ENCODE data around the gene SYCP2L. TPM values are rescaled to one million over a fixed set of nuclear protein-coding genes. Genes with fewer than 3 reads are reported as not detected.
"Not testable (repeated sequence)": the region's sequence is repeated elsewhere in the genome, so short reads cannot be mapped to it uniquely, and the experiment has no call there.

The SYCP2L gene
- polyA plus RNA-seq, 1 donor from 2014 or later: 9.4 TPM

- Histone ChIP-seq H3K27ac (ENCODE audit: low read length) (no peak overlapping the region), H3K9me3 (ENCODE audit: low read length) (no peaks in the 10 kb centered on the region), H3K4me2 (ENCODE audit: low read length) (no peak overlapping the region), H3K79me2 (replicated peaks; ENCODE audit: insufficient read depth, low read length) (no peaks in the 10 kb centered on the region), H3F3A (ENCODE audit: insufficient read depth, low read length, poor library complexity, severe bottlenecking) (no peaks in the 10 kb centered on the region), H3K36me3 (ENCODE audit: insufficient read depth, low read length) (no peaks in the 10 kb centered on the region), H3K4me3 (ENCODE audit: low read length) (no peak overlapping the region), H2AFZ (ENCODE audit: low read depth, low read length) (no peak overlapping the region), H4K20me1 (ENCODE audit: insufficient read depth) (no peaks in the 10 kb centered on the region), H3K9ac (ENCODE audit: low read length) (no peak overlapping the region), H3K9me2 (ENCODE audit: insufficient read depth, low read length) (no peaks in the 10 kb centered on the region), H3K27me3 (ENCODE audit: insufficient read depth, low read depth, low read length) (peaks cover 60% of the 10 kb centered on the region)
- TF ChIP-seq MXI1 (conservative IDR thresholded peaks at IDR 0.05; ENCODE audit: poor library complexity, severe bottlenecking) (no peak), TAF1 (IDR thresholded peaks at IDR 0.05; ENCODE audit: low read depth) (no peak), SMC3 (conservative IDR thresholded peaks at IDR 0.05; ENCODE audit: poor library complexity) (no peak), REST (IDR thresholded peaks at IDR 0.05; ENCODE audit: borderline replicate concordance) (no peak), RAD21 (conservative IDR thresholded peaks at IDR 0.05) (no peak), EP300 (conservative IDR thresholded peaks at IDR 0.05; ENCODE audit: poor library complexity, severe bottlenecking) (no peak), POLR2AphosphoS5 (IDR thresholded peaks at IDR 0.05) (no peak), EZH2 (IDR thresholded peaks at IDR 0.05; ENCODE audit: borderline replicate concordance, insufficient read depth, low read length, poor library complexity, severe bottlenecking) (no peak)
- TF ChIP-seq, protein P1, sequence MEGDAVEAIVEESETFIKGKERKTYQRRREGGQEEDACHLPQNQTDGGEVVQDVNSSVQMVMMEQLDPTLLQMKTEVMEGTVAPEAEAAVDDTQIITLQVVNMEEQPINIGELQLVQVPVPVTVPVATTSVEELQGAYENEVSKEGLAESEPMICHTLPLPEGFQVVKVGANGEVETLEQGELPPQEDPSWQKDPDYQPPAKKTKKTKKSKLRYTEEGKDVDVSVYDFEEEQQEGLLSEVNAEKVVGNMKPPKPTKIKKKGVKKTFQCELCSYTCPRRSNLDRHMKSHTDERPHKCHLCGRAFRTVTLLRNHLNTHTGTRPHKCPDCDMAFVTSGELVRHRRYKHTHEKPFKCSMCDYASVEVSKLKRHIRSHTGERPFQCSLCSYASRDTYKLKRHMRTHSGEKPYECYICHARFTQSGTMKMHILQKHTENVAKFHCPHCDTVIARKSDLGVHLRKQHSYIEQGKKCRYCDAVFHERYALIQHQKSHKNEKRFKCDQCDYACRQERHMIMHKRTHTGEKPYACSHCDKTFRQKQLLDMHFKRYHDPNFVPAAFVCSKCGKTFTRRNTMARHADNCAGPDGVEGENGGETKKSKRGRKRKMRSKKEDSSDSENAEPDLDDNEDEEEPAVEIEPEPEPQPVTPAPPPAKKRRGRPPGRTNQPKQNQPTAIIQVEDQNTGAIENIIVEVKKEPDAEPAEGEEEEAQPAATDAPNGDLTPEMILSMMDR (IDR thresholded peaks at IDR 0.05; ENCODE audit: poor library complexity, severe bottlenecking): no peak
Measured at GRCh38 chr6:10880366-10880765, 6.5 kb upstream of the SYCP2L start.

DNA sequence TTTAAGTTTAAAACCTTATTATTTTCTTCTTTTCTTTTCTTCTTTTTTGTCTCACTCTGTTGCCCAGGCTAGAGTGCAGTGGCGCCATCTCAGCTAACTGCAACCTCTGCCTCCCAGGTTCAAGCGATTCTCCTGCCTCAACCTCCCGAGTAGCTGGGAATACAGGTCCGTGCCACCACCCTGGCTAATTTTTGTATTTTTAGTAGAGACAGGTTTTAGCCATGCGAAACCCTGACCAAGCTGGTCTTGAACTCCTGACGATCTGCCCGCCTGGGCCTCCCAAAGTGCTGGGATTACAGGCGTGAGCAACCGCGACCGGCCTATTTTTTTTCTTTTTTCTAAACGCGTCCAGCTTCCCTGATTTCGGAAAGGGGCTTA is 4.6 kb upstream of the SYCP2L start:
- not testable (repeated sequence) for H3K9me2 ChIP-seq (ENCODE audit: insufficient read depth, low read length); H3K79me2 ChIP-seq (replicated peaks; ENCODE audit: insufficient read depth, low read length); H3K36me3 ChIP-seq (ENCODE audit: insufficient read depth, low read length); H3K9me3 ChIP-seq (ENCODE audit: low read length); H3K4me3 ChIP-seq (ENCODE audit: low read length); H3K4me2 ChIP-seq (ENCODE audit: low read length); H3K27ac ChIP-seq (ENCODE audit: low read length); H3F3A ChIP-seq (ENCODE audit: insufficient read depth, low read length, poor library complexity, severe bottlenecking); H2AFZ ChIP-seq (ENCODE audit: low read depth, low read length); H3K9ac ChIP-seq (ENCODE audit: low read length); H4K20me1 ChIP-seq (ENCODE audit: insufficient read depth)
- peaks cover 78% of the 10 kb centered on the region for H3K27me3 ChIP-seq (ENCODE audit: insufficient read depth, low read depth, low read length)

- Histone ChIP-seq H3K9ac (ENCODE audit: low read length) (no peak overlapping the region), H3K79me2 (replicated peaks; ENCODE audit: insufficient read depth, low read length) (no peaks in the 10 kb centered on the region), H3K27me3 (ENCODE audit: insufficient read depth, low read depth, low read length) (peaks cover 83% of the 10 kb centered on the region), H3K9me2 (ENCODE audit: insufficient read depth, low read length) (no peaks in the 10 kb centered on the region), H3K4me2 (ENCODE audit: low read length) (no peak overlapping the region), H3K27ac (ENCODE audit: low read length) (no peak overlapping the region), H4K20me1 (ENCODE audit: insufficient read depth) (no peaks in the 10 kb centered on the region), H3K9me3 (ENCODE audit: low read length) (no peaks in the 10 kb centered on the region), H3K36me3 (ENCODE audit: insufficient read depth, low read length) (no peaks in the 10 kb centered on the region), H3K4me3 (ENCODE audit: low read length) (no peak overlapping the region), H3F3A (ENCODE audit: insufficient read depth, low read length, poor library complexity, severe bottlenecking) (no peaks in the 10 kb centered on the region), H2AFZ (ENCODE audit: low read depth, low read length) (no peak overlapping the region)
- no peak for TF ChIP-seq TAF1 (IDR thresholded peaks at IDR 0.05; ENCODE audit: low read depth)
- TF ChIP-seq REST (IDR thresholded peaks at IDR 0.05; ENCODE audit: borderline replicate concordance): no peak
- TF ChIP-seq, protein P1 (IDR thresholded peaks at IDR 0.05; ENCODE audit: poor library complexity, severe bottlenecking): no peak
- no peak for TF ChIP-seq EZH2 (IDR thresholded peaks at IDR 0.05; ENCODE audit: borderline replicate concordance, insufficient read depth, low read length, poor library complexity, severe bottlenecking)
- TF ChIP-seq POLR2AphosphoS5 (IDR thresholded peaks at IDR 0.05): no peak
- no peak for TF ChIP-seq EP300 (conservative IDR thresholded peaks at IDR 0.05; ENCODE audit: poor library complexity, severe bottlenecking)
- TF ChIP-seq SMC3 (conservative IDR thresholded peaks at IDR 0.05; ENCODE audit: poor library complexity): no peak
- no peak for TF ChIP-seq MXI1 (conservative IDR thresholded peaks at IDR 0.05; ENCODE audit: poor library complexity, severe bottlenecking)
- no peak for TF ChIP-seq RAD21 (conservative IDR thresholded peaks at IDR 0.05)
Measured at GRCh38 chr6:10882657-10883171, 4.1 kb upstream of the SYCP2L start.
